ENCODE results near the gene ERICH6. TPM values are rescaled to one million over a fixed set of nuclear protein-coding genes. Genes with fewer than 3 reads are reported as not detected.
"Not testable (repeated sequence)": the region's sequence is repeated elsewhere in the genome, so short reads cannot be mapped to it uniquely, and the experiment has no call there.

The ERICH6 gene
- total RNA-seq, 1 donor from 2014 or later: not detected

- DNase-seq (ENCODE audit: low spot score) (no peak), ATAC-seq (no peak)
These were observed 79.8 kb downstream of the ERICH6 start for GRCh38 chr3:150623945-150624344.

- not testable (repeated sequence) for ATAC-seq
These were observed 80.8 kb downstream of the ERICH6 start for GRCh38 chr3:150622955-150623354.

GRCh38 chr3:150620002-150620689 lies 83.6 kb downstream of the ERICH6 start:
- DNase-seq (ENCODE audit: low spot score): no peak
- ATAC-seq: no peak

More at GRCh38 chr3:150622955-150623354, 80.8 kb downstream of the ERICH6 start:
- not testable (repeated sequence) for DNase-seq (ENCODE audit: low spot score)

GRCh38 chr3:150613709-150614480 lies 89.8 kb downstream of the ERICH6 start:
- no peak for ATAC-seq
- no peak for DNase-seq (ENCODE audit: low spot score)

- ATAC-seq (peak; percentile 73), DNase-seq (ENCODE audit: low spot score) (no peak)
These were observed 90.7 kb downstream of the ERICH6 start for GRCh38 chr3:150613034-150613433.

GRCh38 chr3:150612494-150612893 lies 91.2 kb downstream of the ERICH6 start:
- DNase-seq (ENCODE audit: low spot score) (no peak), ATAC-seq (no peak)

- ATAC-seq: no peak
- no peak for DNase-seq (ENCODE audit: low spot score)
These were observed 92.1 kb downstream of the ERICH6 start for GRCh38 chr3:150611666-150612065.

- DNase-seq (ENCODE audit: low spot score) (no peak), ATAC-seq (peak; percentile 73)
These were observed 92.9 kb downstream of the ERICH6 start for GRCh38 chr3:150610785-150611184.

- no peak for DNase-seq (ENCODE audit: low spot score)
- ATAC-seq: no peak
These were observed 93.7 kb downstream of the ERICH6 start for GRCh38 chr3:150609988-150610387.

Other genes starting within 250 kb of the ERICH6 start
- 120 TPM for gene SERP1, start 157.4 kb downstream of the ERICH6 start, total RNA-seq
- 30.0 TPM for gene EIF2A, start 157.1 kb downstream of the ERICH6 start, total RNA-seq
- gene SELENOT, start 100.6 kb downstream of the ERICH6 start, total RNA-seq: 42.5 TPM
- 39.5 TPM for gene SIAH2, start 59.2 kb upstream of the ERICH6 start, total RNA-seq
- gene MINDY4B, start 201.5 kb upstream of the ERICH6 start, total RNA-seq: not detected

All from left lobe of liver (tissue), 2 donors.